ENCODE measurements around the gene FYN.
"Not testable (repeated sequence)": the region's sequence is repeated elsewhere in the genome, so short reads cannot be mapped to it uniquely, and the experiment has no call there.

The FYN gene

GRCh38 chr6:111680811-111681609, 192.2 kb downstream of the FYN start:
- not testable (repeated sequence) for DNase-seq (ENCODE audit: low spot score)

- DNase-seq (ENCODE audit: low spot score): no peak
These were observed 193.1 kb downstream of the FYN start for GRCh38 chr6:111680015-111680712.

GRCh38 chr6:111679126-111679858, 194.0 kb downstream of the FYN start:
- no peak for DNase-seq (ENCODE audit: low spot score)

- no peak for DNase-seq (ENCODE audit: low spot score)
These were observed 195.8 kb downstream of the FYN start for GRCh38 chr6:111677249-111677990.

GRCh38 chr6:111676383-111676782, 196.9 kb downstream of the FYN start:
- no peak for DNase-seq (ENCODE audit: low spot score)

GRCh38 chr6:111674883-111675282, 198.4 kb downstream of the FYN start:
- DNase-seq (ENCODE audit: low spot score): no peak

GRCh38 chr6:111674413-111674812, 198.8 kb downstream of the FYN start:
- DNase-seq (ENCODE audit: low spot score): no peak

- DNase-seq (ENCODE audit: low spot score): no peak
These were observed 199.3 kb downstream of the FYN start for GRCh38 chr6:111673937-111674336.

GRCh38 chr6:111673532-111673931, 199.7 kb downstream of the FYN start:
- DNase-seq (ENCODE audit: low spot score): no peak

GRCh38 chr6:111672761-111673450, 200.3 kb downstream of the FYN start:
- DNase-seq (ENCODE audit: low spot score): no peak

GRCh38 chr6:111669326-111669725, 203.9 kb downstream of the FYN start:
- no peak for DNase-seq (ENCODE audit: low spot score)

- no peak for DNase-seq (ENCODE audit: low spot score)
These were observed 204.8 kb downstream of the FYN start for GRCh38 chr6:111668410-111668809.

- DNase-seq (ENCODE audit: low spot score): no peak
These were observed 205.3 kb downstream of the FYN start for GRCh38 chr6:111667931-111668330.

GRCh38 chr6:111666847-111667246, 206.4 kb downstream of the FYN start:
- peak; percentile 82 for DNase-seq (ENCODE audit: low spot score)

GRCh38 chr6:111664565-111665030, 208.7 kb downstream of the FYN start:
- DNase-seq (ENCODE audit: low spot score): no peak

GRCh38 chr6:111663692-111664564, 209.3 kb downstream of the FYN start:
- no peak for DNase-seq (ENCODE audit: low spot score)

GRCh38 chr6:111662794-111663593, 210.3 kb downstream of the FYN start:
- DNase-seq (ENCODE audit: low spot score): no peak

GRCh38 chr6:111662072-111662793, 211.0 kb downstream of the FYN start:
- DNase-seq (ENCODE audit: low spot score): no peak

GRCh38 chr6:111661541-111662061, 211.7 kb downstream of the FYN start:
- no peak for DNase-seq (ENCODE audit: low spot score)
